Vagina (tissue), 2 donors: Measurements from ENCODE around the gene ACVRL1.

Experiments
- POLR2A ChIP-seq, 2 donors: fragments of 450-650 bp; IDR thresholded peaks; one replicate each; pipeline ENCODE4 v1.6.1; 2017; ENCODE audit warnings: antibody characterized with exemption in 2 of 2, mild to moderate bottlenecking in 2 of 2, moderate library complexity in 2 of 2
- POLR2AphosphoS5 ChIP-seq, 2 donors: sonication (generic); formaldehyde crosslinking; IDR thresholded peaks; one replicate each; pipeline ENCODE4 v1.9.0; 2017; ENCODE audit warnings: antibody characterized with exemption in 2 of 2, mild to moderate bottlenecking in 2 of 2, low read depth in 1 of 2; ENCODE audit not compliant: insufficient read depth in 1 of 2
- TF ChIP-seq, protein P1 (sequence below), 3 experiments: fragments of 450-650 bp in 2 of 3; fragments of 200-600 bp in 1 of 3; sonication (generic) in 1 of 3; IDR thresholded peaks; one replicate each; pipeline ENCODE4 v1.5.1; 2017 to 2019; ENCODE audit warnings: antibody characterized with exemption in 3 of 3, mild to moderate bottlenecking in 2 of 3, moderate library complexity in 2 of 3

DNA sequence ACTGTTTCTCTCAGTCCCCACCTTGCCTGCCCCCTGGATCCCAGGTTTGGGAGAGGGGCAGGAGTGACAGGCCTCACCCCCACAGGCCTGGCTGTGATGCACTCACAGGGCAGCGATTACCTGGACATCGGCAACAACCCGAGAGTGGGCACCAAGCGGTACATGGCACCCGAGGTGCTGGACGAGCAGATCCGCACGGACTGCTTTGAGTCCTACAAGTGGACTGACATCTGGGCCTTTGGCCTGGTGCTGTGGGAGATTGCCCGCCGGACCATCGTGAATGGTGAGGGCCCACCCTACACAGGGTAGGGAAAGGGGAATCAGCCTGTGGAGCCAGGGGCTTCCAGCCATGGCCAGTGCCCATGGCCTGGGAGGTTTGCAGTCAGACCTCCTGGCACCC, 8.6 kb downstream of the ACVRL1 start:
- TF ChIP-seq, protein P1, sequence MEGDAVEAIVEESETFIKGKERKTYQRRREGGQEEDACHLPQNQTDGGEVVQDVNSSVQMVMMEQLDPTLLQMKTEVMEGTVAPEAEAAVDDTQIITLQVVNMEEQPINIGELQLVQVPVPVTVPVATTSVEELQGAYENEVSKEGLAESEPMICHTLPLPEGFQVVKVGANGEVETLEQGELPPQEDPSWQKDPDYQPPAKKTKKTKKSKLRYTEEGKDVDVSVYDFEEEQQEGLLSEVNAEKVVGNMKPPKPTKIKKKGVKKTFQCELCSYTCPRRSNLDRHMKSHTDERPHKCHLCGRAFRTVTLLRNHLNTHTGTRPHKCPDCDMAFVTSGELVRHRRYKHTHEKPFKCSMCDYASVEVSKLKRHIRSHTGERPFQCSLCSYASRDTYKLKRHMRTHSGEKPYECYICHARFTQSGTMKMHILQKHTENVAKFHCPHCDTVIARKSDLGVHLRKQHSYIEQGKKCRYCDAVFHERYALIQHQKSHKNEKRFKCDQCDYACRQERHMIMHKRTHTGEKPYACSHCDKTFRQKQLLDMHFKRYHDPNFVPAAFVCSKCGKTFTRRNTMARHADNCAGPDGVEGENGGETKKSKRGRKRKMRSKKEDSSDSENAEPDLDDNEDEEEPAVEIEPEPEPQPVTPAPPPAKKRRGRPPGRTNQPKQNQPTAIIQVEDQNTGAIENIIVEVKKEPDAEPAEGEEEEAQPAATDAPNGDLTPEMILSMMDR (IDR thresholded peaks at IDR 0.05), result no peak
- TF ChIP-seq POLR2A (IDR thresholded peaks at IDR 0.05) (no peak), POLR2AphosphoS5 (IDR thresholded peaks at IDR 0.05; ENCODE audit: insufficient read depth in 1 of 2, low read depth in 1 of 2) (no peak)
